GM18498 (cell line): Measurements from ENCODE around the gene TCF3.

Experiments
- ATAC-seq: cut with Tn5 transposase; IDR thresholded peaks from one replicate; pipeline ENCODE4 v1.9.1; 2021; ENCODE audit warnings: mild to moderate bottlenecking, moderate library complexity; ENCODE audit not compliant: unreplicated experiment

Gene TCF3

GRCh38 chr19:1590641-1591397 is 61.6 kb downstream of the TCF3 start:
- ATAC-seq = no peak

GRCh38 chr19:1587872-1588271 is 64.5 kb downstream of the TCF3 start:
- no peak for ATAC-seq

GRCh38 chr19:1585243-1585580 is 67.2 kb downstream of the TCF3 start:
- ATAC-seq = no peak

GRCh38 chr19:1584500-1585242 is 67.7 kb downstream of the TCF3 start:
- ATAC-seq = no peak

- ATAC-seq = no peak
These were observed 70.2 kb downstream of the TCF3 start for GRCh38 chr19:1582201-1582600.

- ATAC-seq = no peak
These were observed 71.5 kb downstream of the TCF3 start for GRCh38 chr19:1580957-1581356.

- ATAC-seq = no peak
These were observed 72.0 kb downstream of the TCF3 start for GRCh38 chr19:1580382-1580781.

- no peak for ATAC-seq
These were observed 73.2 kb downstream of the TCF3 start for GRCh38 chr19:1579222-1579621.

GRCh38 chr19:1577929-1578618 is 74.3 kb downstream of the TCF3 start:
- no peak for ATAC-seq

- no peak for ATAC-seq
These were observed 75.1 kb downstream of the TCF3 start for GRCh38 chr19:1577090-1577928.

GRCh38 chr19:1576242-1577089 is 75.9 kb downstream of the TCF3 start:
- no peak for ATAC-seq

- no peak for ATAC-seq
These were observed 76.8 kb downstream of the TCF3 start for GRCh38 chr19:1575323-1576241.

GRCh38 chr19:1574354-1575136 is 77.9 kb downstream of the TCF3 start:
- ATAC-seq = no peak

GRCh38 chr19:1572795-1573194 is 79.6 kb downstream of the TCF3 start:
- no peak for ATAC-seq

GRCh38 chr19:1571358-1571757 is 81.1 kb downstream of the TCF3 start:
- ATAC-seq = no peak

GRCh38 chr19:1570836-1571235 is 81.6 kb downstream of the TCF3 start:
- ATAC-seq = no peak

- no peak for ATAC-seq
These were observed 82.4 kb downstream of the TCF3 start for GRCh38 chr19:1569997-1570396.

- peak; percentile 78 for ATAC-seq
These were observed 83.9 kb downstream of the TCF3 start, which contains the start of gene MEX3D for GRCh38 chr19:1568320-1569019. MEX3D (minus strand) TSS chr19:1568325; CDS start chr19:1568058, 267 bp downstream.
